HG02852 (cell line): Measurements from ENCODE around the gene TOLLIP.
"Not testable (repeated sequence)": the region's sequence is repeated elsewhere in the genome, so short reads cannot be mapped to it uniquely, and the experiment has no call there.

Experiments
- ATAC-seq: cut with Tn5 transposase; IDR thresholded peaks from one replicate; pipeline ENCODE4 v1.9.1; 2021; ENCODE audit warnings: mild to moderate bottlenecking, moderate library complexity; ENCODE audit not compliant: unreplicated experiment

The TOLLIP gene

GRCh38 chr11:1344056-1344635 lies 34.7 kb upstream of the TOLLIP start:
- ATAC-seq: no peak

GRCh38 chr11:1343391-1344055 lies 34.1 kb upstream of the TOLLIP start:
- no peak for ATAC-seq

- ATAC-seq: no peak
Observed at GRCh38 chr11:1342946-1343345, 33.5 kb upstream of the TOLLIP start.

- no peak for ATAC-seq
Observed at GRCh38 chr11:1341928-1342524, 32.6 kb upstream of the TOLLIP start.

GRCh38 chr11:1341226-1341625 lies 31.8 kb upstream of the TOLLIP start:
- ATAC-seq: not testable (repeated sequence)

- ATAC-seq: no peak
Observed at GRCh38 chr11:1340111-1340510, 30.7 kb upstream of the TOLLIP start.

- no peak for ATAC-seq
Observed at GRCh38 chr11:1339066-1339675, 29.7 kb upstream of the TOLLIP start.

GRCh38 chr11:1338201-1339065 lies 29.0 kb upstream of the TOLLIP start:
- no peak for ATAC-seq

- no peak for ATAC-seq
Observed at GRCh38 chr11:1337647-1338007, 28.2 kb upstream of the TOLLIP start.

- ATAC-seq: no peak
Observed at GRCh38 chr11:1336836-1337646, 27.6 kb upstream of the TOLLIP start.

GRCh38 chr11:1335811-1336761 lies 26.7 kb upstream of the TOLLIP start:
- ATAC-seq: no peak

GRCh38 chr11:1335264-1335810 lies 25.9 kb upstream of the TOLLIP start:
- no peak for ATAC-seq

- no peak for ATAC-seq
Observed at GRCh38 chr11:1333860-1334259, 24.4 kb upstream of the TOLLIP start.

GRCh38 chr11:1333091-1333772 lies 23.8 kb upstream of the TOLLIP start:
- ATAC-seq: no peak

- ATAC-seq: no peak
Observed at GRCh38 chr11:1330473-1330872, 21.0 kb upstream of the TOLLIP start.

- ATAC-seq: no peak
Observed at GRCh38 chr11:1327064-1327460, 17.6 kb upstream of the TOLLIP start.

GRCh38 chr11:1326435-1327063 lies 17.1 kb upstream of the TOLLIP start:
- no peak for ATAC-seq

GRCh38 chr11:1323774-1324173 lies 14.3 kb upstream of the TOLLIP start:
- no peak for ATAC-seq
